Lower leg skin (tissue), 4 donors: ENCODE data around the gene IL36G. TPM values are rescaled to one million over a fixed set of nuclear protein-coding genes. Genes with fewer than 3 reads are reported as not detected.
"Not testable (repeated sequence)": the region's sequence is repeated elsewhere in the genome, so short reads cannot be mapped to it uniquely, and the experiment has no call there.

Experiments
- DNase-seq, 2 donors: peaks; one replicate each; pipeline ENCODE4 v3.0.0-alpha.2; 2019; ENCODE audit warnings: low spot score in 2 of 2
- H3K4me3 ChIP-seq: fragments of 200-600 bp; sonication (generic); 2 replicates; pipeline ENCODE4 v1.5.1; 2017; ENCODE audit warnings: mild to moderate bottlenecking, low read depth; ENCODE audit not compliant: poor library complexity, severe bottlenecking
- POLR2A ChIP-seq, 2 donors: fragments of 450-650 bp; IDR thresholded peaks; one replicate each; pipeline ENCODE4 v1.6.1; 2016 to 2017; ENCODE audit warnings: antibody characterized with exemption in 2 of 2, mild to moderate bottlenecking in 1 of 2, moderate library complexity in 1 of 2
- WGBS, 2 donors: methylation state at CpG; one replicate each; pipeline ENCODE4 v1.1.5; 2018; 5-methylcytosine and 5-hydroxymethylcytosine counted together
- intact Hi-C: fragments of 100-400 bp; cut with DNase I; formaldehyde crosslinking; loops from one replicate; pipeline ENCODE4 v1.15.0; 2023; ENCODE audit warnings: low total_unique reads
- total RNA-seq, 4 donors: library from RNA; depleted of rRNA; stranded (reverse); fragments of >200 nt; gene quantifications; one replicate each; pipeline ENCODE4 v1.1.0, GENCODE V29; 2016
- TF ChIP-seq, protein P1 (sequence below), 3 donors: fragments of 450-650 bp; IDR thresholded peaks; one replicate each; pipeline ENCODE4 v1.5.1; 2016; ENCODE audit warnings: antibody characterized with exemption in 3 of 3, mild to moderate bottlenecking in 3 of 3, moderate library complexity in 2 of 3

IL36G gene
- total RNA-seq: 10 to 100 TPM; 19.1 to 65.1 (median 24.5) TPM

DNA sequence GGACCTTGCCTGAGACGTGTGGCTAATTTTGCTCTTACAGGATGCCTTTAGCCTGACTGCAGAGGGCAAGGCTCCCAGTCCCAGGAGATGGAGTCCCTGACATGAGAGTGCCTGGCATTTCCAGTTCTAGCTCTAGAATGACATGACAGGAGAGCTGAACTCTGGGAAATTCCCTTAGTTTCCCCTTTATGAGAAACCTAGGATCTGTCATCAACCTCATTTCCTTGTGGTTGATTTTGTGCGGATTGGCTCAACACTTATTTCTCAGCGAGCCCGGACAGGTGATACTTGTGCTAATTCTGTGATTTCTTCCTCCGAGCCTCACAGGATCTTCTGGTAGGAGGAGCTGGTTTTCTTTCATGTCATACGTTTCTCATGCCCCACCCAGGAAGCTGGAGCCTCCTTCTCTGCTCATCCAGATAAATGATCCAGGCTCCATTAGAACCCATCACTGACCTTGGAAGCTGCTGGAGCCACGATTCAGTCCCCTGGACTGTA, at the start of gene IL36G:
Gene IL36G, plus strand, starts transcription at position 448 of the 498 bp plus-strand sequence. CDS start 633 bp downstream, outside the sequence.
- DNase-seq: no peak
- intact Hi-C loops: no loop called here
- TF ChIP-seq, protein P1, sequence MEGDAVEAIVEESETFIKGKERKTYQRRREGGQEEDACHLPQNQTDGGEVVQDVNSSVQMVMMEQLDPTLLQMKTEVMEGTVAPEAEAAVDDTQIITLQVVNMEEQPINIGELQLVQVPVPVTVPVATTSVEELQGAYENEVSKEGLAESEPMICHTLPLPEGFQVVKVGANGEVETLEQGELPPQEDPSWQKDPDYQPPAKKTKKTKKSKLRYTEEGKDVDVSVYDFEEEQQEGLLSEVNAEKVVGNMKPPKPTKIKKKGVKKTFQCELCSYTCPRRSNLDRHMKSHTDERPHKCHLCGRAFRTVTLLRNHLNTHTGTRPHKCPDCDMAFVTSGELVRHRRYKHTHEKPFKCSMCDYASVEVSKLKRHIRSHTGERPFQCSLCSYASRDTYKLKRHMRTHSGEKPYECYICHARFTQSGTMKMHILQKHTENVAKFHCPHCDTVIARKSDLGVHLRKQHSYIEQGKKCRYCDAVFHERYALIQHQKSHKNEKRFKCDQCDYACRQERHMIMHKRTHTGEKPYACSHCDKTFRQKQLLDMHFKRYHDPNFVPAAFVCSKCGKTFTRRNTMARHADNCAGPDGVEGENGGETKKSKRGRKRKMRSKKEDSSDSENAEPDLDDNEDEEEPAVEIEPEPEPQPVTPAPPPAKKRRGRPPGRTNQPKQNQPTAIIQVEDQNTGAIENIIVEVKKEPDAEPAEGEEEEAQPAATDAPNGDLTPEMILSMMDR (IDR thresholded peaks at IDR 0.05): no peak
- TF ChIP-seq POLR2A (IDR thresholded peaks at IDR 0.05): no peak
- no peak within 1 kb of the TSS for H3K4me3 ChIP-seq
- WGBS, 2 donors: 43 to 45% methylated on average over 7 of the region's 7 CpGs

DNA sequence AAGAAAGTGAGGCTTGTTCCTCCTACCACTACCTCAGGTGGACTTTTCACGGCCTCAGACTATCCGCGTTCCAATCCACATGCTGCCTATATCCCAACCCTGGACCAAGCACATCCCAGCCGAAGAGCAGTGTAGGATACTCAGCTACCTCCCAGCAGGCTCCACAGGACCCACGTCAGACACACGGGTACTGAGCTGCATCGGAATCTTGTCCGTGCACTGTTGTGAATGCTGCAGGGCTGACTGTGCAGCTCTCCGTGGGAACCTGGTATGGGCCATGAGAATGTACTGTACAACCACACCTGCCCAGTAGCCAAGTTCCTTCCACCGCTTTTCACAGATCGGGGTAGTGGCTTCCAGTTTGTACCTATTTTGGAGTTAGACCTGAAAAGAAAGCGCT, 44.5 kb upstream of the IL36G start:
- 91 to 92% methylated on average over 12 of the region's 12 CpGs for WGBS, 2 donors
- intact Hi-C loops: no loop called here

DNA sequence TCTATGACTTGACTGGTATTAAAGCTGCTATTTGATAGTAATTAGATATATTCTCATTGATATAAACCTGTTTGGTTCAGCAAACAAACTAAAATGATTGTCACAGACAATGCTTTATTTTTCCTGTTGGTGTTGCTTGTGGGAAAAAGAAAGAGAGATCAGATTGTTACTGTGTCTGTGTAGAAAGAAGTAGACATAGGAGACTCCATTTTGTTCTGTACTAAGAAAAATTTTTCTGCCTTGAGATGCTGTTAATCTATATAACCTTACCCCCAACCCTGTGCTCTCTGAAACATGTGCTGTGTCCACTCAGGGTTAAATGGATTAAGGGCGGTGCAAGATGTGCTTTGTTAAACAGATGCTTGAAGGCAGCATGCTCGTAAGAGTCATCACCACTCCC, 43.7 kb upstream of the IL36G start:
- H3K4me3 ChIP-seq, intact Hi-C loops, DNase-seq: not testable (repeated sequence)
- WGBS, 2 donors: 40 to 53% methylated on average over 2 of the region's 2 CpGs

More for the DNA sequence above, 44.5 kb upstream of the IL36G start:
- H3K4me3 ChIP-seq: no peak overlapping the region
- DNase-seq: no peak
- TF ChIP-seq POLR2A (IDR thresholded peaks at IDR 0.05): no peak
- TF ChIP-seq, protein P1 (IDR thresholded peaks at IDR 0.05): no peak

DNA sequence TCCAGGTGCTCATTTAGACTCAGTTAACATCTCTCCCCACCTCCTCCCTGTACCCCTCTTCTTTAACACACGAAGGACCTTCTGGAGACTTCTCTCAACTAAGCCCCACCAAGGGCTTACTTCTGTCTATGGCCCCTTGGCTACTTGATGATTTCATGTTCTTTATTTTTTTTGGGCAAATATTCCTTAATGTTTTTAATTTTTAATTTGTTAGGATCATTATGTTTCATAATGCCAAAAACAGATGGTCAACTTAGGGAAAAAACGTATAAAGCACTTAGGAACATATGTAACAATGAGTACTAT, 40.9 kb upstream of the IL36G start:
- DNase-seq: no peak
- 81 to 83% methylated on average over 2 of the region's 2 CpGs for WGBS, 2 donors
- no peak for TF ChIP-seq POLR2A (IDR thresholded peaks at IDR 0.05)
- TF ChIP-seq, protein P1 (IDR thresholded peaks at IDR 0.05): no peak
- H3K4me3 ChIP-seq: no peak overlapping the region
- intact Hi-C loops: no loop called here

DNA sequence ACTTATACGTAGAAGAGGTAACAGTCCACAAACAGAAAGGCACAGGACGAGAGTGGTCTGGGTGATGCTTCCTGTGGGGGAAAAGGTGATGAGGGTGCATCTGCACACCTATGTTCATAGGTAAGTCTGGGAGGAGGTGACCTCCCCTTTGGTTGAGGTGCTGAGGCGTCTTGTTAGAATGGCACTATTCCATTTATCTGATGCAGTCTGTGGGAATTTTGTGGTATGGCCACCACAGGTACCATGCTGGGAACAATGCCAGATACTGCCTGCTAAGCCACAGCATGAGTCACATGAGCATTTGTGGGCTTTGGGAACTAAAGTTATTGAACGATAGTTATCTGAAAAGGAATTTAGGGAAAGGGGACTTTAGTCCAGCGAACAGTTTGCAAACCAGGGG, 38.9 kb upstream of the IL36G start:
- DNase-seq: no peak
- WGBS, 2 donors: 74 to 82% methylated on average over 5 of the region's 5 CpGs
- H3K4me3 ChIP-seq: no peak overlapping the region
- intact Hi-C loops: no loop called here
- no peak for TF ChIP-seq POLR2A (IDR thresholded peaks at IDR 0.05)

DNA sequence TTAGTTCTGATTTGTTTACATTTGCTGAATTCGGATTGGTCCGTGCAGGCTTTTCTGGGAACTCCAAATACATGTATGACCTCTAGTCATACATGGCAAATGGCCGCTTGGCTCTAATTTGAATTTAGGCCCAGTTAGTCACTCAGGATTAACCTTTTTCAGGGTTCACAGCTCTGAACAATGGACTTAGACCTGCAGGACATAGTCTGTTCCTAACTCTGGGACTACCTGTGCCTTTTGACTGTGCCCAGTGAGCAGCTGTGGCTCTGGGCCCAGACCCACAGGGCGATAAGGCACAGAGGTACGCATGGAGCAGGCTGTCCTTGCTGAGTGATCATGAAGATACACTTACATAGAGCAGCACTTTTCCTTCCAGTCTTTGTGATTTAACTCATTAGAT, 38.4 kb upstream of the IL36G start:
- no peak for TF ChIP-seq POLR2A (IDR thresholded peaks at IDR 0.05)
- TF ChIP-seq, protein P1 (IDR thresholded peaks at IDR 0.05): no peak
- 88 to 91% methylated on average over 5 of the region's 5 CpGs for WGBS, 2 donors
- H3K4me3 ChIP-seq: no peak overlapping the region
- intact Hi-C loops: no loop called here
- no peak for DNase-seq

DNA sequence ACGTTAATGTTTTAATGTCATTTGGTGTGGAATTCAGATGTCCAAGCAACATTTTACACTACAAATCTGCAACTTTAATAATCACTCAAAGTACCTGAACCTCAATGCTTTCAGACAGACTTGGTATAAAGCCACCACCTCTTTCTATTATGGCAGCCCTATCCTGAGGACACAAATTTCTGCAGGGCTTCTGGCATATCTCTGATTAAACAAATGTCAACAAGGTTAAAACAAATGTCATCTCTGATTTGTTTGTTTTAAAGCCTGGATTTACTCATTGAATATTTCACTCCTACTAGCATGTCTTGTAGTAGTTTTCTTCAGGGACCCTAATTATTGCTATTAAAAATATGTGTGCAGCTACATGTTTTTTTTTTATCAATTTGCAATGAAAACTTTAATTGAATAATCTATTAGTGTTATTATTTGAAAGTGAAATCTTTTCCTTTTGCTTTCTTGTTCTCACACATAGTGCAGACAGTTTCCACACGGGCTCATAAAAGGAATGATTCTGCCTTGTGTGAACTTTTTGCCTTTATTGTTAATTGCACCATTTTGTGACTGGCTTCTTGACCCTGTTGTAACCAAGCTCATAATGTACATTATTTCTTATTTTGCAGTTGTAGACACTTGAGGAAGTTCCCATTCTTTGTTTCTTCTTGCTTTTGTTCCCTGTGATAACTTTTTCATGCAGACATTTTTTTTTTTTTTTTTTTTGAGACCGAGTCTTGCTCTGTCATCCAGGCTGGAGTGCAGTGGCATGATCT, 36.8 kb upstream of the IL36G start:
- intact Hi-C loops: loop anchor here (5.0 kb wide), 1 partner anchor 189 kb away; no protein-coding TSS in a partner anchor
- no peak for TF ChIP-seq POLR2A (IDR thresholded peaks at IDR 0.05)
- TF ChIP-seq, protein P1 (IDR thresholded peaks at IDR 0.05): no peak
- 73 to 74% methylated on average over 3 of the region's 3 CpGs for WGBS, 2 donors
- H3K4me3 ChIP-seq: no peak overlapping the region
- no peak for DNase-seq
